H1 (cell line): Measurements from ENCODE around the gene FNDC3A. TPM values are rescaled to one million over a fixed set of nuclear protein-coding genes. Genes with fewer than 3 reads are reported as not detected.

Experiments
- CTCF ChIA-PET: fragments of 300-600 bp; sonication (Branson Sonifier 250); formaldehyde crosslinking; loops from one replicate; lab custom pipeline; 2021; ENCODE audit not compliant: partially characterized antibody; lab: Charles Lee
- POLR2A ChIA-PET: fragments of 300-600 bp; sonication (Branson Sonifier 250); formaldehyde crosslinking; loops from one replicate; lab custom pipeline; 2021; ENCODE audit warnings: inconsistent platforms; ENCODE audit not compliant: partially characterized antibody; lab: Charles Lee
- DNase-seq, 2 experiments: peaks; one replicate each; pipeline versions ENCODE4 v3.0.0 to v3.0.0-alpha.2; 2010 to 2022; ENCODE audit warnings: low spot score in 2 of 2, low read depth in 1 of 2, mixed read lengths in 1 of 2
- FAIRE-seq: peaks from 2 replicates; lab custom pipeline; 2011; peaks lifted over from hg19 to GRCh38; lab: Jason Lieb, UNC
- H2AFZ ChIP-seq: 2 replicates; pipeline ENCODE4 v1.8.1; 2012; ENCODE audit warnings: low read length, inconsistent platforms
- H2AK5ac ChIP-seq: 2 replicates; pipeline ENCODE4 v1.6.1; 2013; ENCODE audit warnings: low read depth, low read length
- H2BK120ac ChIP-seq: replicated peaks from 2 replicates; pipeline ENCODE3; 2013; ENCODE audit warnings: low read depth, low read length, inconsistent platforms
- H2BK12ac ChIP-seq: 2 replicates; pipeline ENCODE4 v1.6.1; 2013; ENCODE audit warnings: low read depth, low read length
- H2BK15ac ChIP-seq: 2 replicates; pipeline ENCODE4 v1.6.1; 2013; ENCODE audit warnings: low read length
- H2BK20ac ChIP-seq: 2 replicates; pipeline ENCODE4 v1.6.1; 2013; ENCODE audit warnings: low read length
- H2BK5ac ChIP-seq: 2 replicates; pipeline ENCODE4 v1.6.1; 2013; ENCODE audit warnings: low read depth, low read length
- H3K14ac ChIP-seq: 2 replicates; pipeline ENCODE4 v1.6.1; 2013; ENCODE audit warnings: inconsistent platforms; ENCODE audit not compliant: insufficient read length
- H3K18ac ChIP-seq: 2 replicates; pipeline ENCODE4 v1.6.1; 2013; ENCODE audit warnings: low read length; ENCODE audit errors: extremely low read depth
- H3K23ac ChIP-seq: 2 replicates; pipeline ENCODE4 v1.6.1; 2013; ENCODE audit warnings: inconsistent platforms; ENCODE audit not compliant: insufficient read length
- H3K23me2 ChIP-seq: 2 replicates; pipeline ENCODE4 v1.6.1; 2013; ENCODE audit warnings: low read depth, low read length
- H3K27ac ChIP-seq: 2 replicates; pipeline ENCODE4 v1.6.1; 2011; ENCODE audit warnings: low read depth, low read length, inconsistent platforms
- H3K27me3 ChIP-seq, 4 experiments: replicated peaks in 1 of 4; 1 replicate in 1 of 4; 2 replicates in 3 of 4; pipeline versions ENCODE4 v1.6.1 to v1.8.1; 2011 to 2013; ENCODE audit warnings: low read length in 3 of 4, mild to moderate bottlenecking in 3 of 4, inconsistent platforms in 2 of 4, mixed read lengths in 2 of 4, moderate library complexity in 1 of 4; ENCODE audit not compliant: control insufficient read depth in 3 of 4, insufficient read depth in 3 of 4; ENCODE audit errors: extremely low read depth in 1 of 4
- H3K36me3 ChIP-seq, 4 experiments: 2 replicates each; pipeline versions ENCODE4 v1.6.1 to v1.8.1; 2011 to 2013; ENCODE audit warnings: mild to moderate bottlenecking in 4 of 4, low read length in 3 of 4, moderate library complexity in 2 of 4, control low read depth in 1 of 4, inconsistent platforms in 1 of 4; ENCODE audit not compliant: insufficient read depth in 4 of 4, control insufficient read depth in 2 of 4
- H3K4ac ChIP-seq: replicated peaks from 2 replicates; pipeline ENCODE3; 2013; ENCODE audit warnings: low read length, low read depth, mixed read lengths, inconsistent platforms; ENCODE audit not compliant: insufficient read length
- H3K4me1 ChIP-seq, 4 experiments: replicated peaks in 1 of 4; 1 replicate in 1 of 4; 2 replicates in 3 of 4; pipeline versions ENCODE4 v1.6.1 to v1.8.1; 2011 to 2013; ENCODE audit warnings: low read length in 3 of 4, inconsistent platforms in 2 of 4, mixed read lengths in 1 of 4; ENCODE audit not compliant: insufficient read depth in 4 of 4, control insufficient read depth in 3 of 4
- H3K4me2 ChIP-seq, 2 experiments: 2 replicates each; pipeline versions ENCODE4 v1.6.1 to v1.8.1; 2011 to 2013; ENCODE audit warnings: low read depth in 2 of 2, low read length in 2 of 2, control low read depth in 1 of 2, inconsistent platforms in 1 of 2, mild to moderate bottlenecking in 1 of 2; ENCODE audit not compliant: insufficient read depth in 1 of 2
- H3K4me3 ChIP-seq, 4 experiments: fragments of 200-600, 300-600 bp in 1 of 4; sonication (generic), shearing (Covaris generic), sonication (Bioruptor Twin) in 1 of 4; 2 replicates each; pipeline versions ENCODE4 v1.5.1 to v1.8.1; 2011 to 2016; ENCODE audit warnings: low read length in 4 of 4, low read depth in 3 of 4, control low read depth in 2 of 4, inconsistent platforms in 2 of 4, mild to moderate bottlenecking in 2 of 4, mixed read lengths in 1 of 4, moderate library complexity in 1 of 4; ENCODE audit not compliant: insufficient read depth in 2 of 4; ENCODE audit errors: extremely low read depth in 1 of 4
- H3K56ac ChIP-seq: replicated peaks from 2 replicates; pipeline ENCODE3; 2013; ENCODE audit warnings: low read depth, mild to moderate bottlenecking, mixed read lengths, low read length, inconsistent platforms; ENCODE audit not compliant: insufficient read length
- H3K79me1 ChIP-seq: 2 replicates; pipeline ENCODE4 v1.6.1; 2013; ENCODE audit warnings: low read depth, low read length, control low read depth
- H3K79me2 ChIP-seq, 2 experiments: 2 replicates each; pipeline versions ENCODE4 v1.6.1 to v1.8.1; 2012 to 2013; ENCODE audit warnings: low read length in 2 of 2, mild to moderate bottlenecking in 2 of 2, inconsistent platforms in 1 of 2; ENCODE audit not compliant: insufficient read depth in 2 of 2, control insufficient read depth in 1 of 2
- H3K9ac ChIP-seq, 4 experiments: replicated peaks in 1 of 4; 1 replicate in 1 of 4; 2 replicates in 3 of 4; pipeline versions ENCODE4 v1.6.1 to v1.8.1; 2011 to 2013; ENCODE audit warnings: low read depth in 3 of 4, low read length in 3 of 4, control low read depth in 2 of 4, mild to moderate bottlenecking in 2 of 4, moderate library complexity in 2 of 4, inconsistent platforms in 1 of 4; ENCODE audit errors: extremely low read depth in 1 of 4
- H3K9me3 ChIP-seq, 2 experiments: 2 replicates each; pipeline versions ENCODE4 v1.6.1 to v1.8.1; 2012 to 2013; ENCODE audit warnings: mild to moderate bottlenecking in 2 of 2, moderate library complexity in 2 of 2, control low read depth in 1 of 2, inconsistent platforms in 1 of 2, low read depth in 1 of 2, low read length in 1 of 2, mixed read lengths in 1 of 2; ENCODE audit not compliant: insufficient read depth in 2 of 2
- H4K20me1 ChIP-seq, 2 experiments: replicated peaks in 1 of 2; 2 replicates each; pipeline versions ENCODE3 to v1.8.1; 2011 to 2013; ENCODE audit warnings: inconsistent platforms in 2 of 2, low read length in 2 of 2, mild to moderate bottlenecking in 1 of 2; ENCODE audit not compliant: insufficient read depth in 2 of 2, control insufficient read depth in 1 of 2
- H4K5ac ChIP-seq: 2 replicates; pipeline ENCODE4 v1.6.1; 2013; ENCODE audit warnings: low read length, low read depth, mixed read lengths, inconsistent platforms; ENCODE audit not compliant: insufficient read length
- H4K8ac ChIP-seq: 2 replicates; pipeline ENCODE4 v1.8.0; 2013; ENCODE audit warnings: mild to moderate bottlenecking, moderate library complexity, low read length, inconsistent platforms; ENCODE audit not compliant: insufficient read depth; ENCODE audit errors: extremely low read depth
- H4K91ac ChIP-seq: replicated peaks from 2 replicates; pipeline ENCODE3; 2013; ENCODE audit warnings: low read length, mixed read lengths, inconsistent platforms; ENCODE audit not compliant: insufficient read length
- EGR1 ChIP-seq: IDR thresholded peaks from 2 replicates; pipeline ENCODE4 v1.6.1; 2011; ENCODE audit warnings: low read depth, low read length, borderline replicate concordance
- JUND ChIP-seq: IDR thresholded peaks from 2 replicates; pipeline ENCODE4 v1.6.1; 2011; ENCODE audit warnings: mild to moderate bottlenecking, improper control_type of control experiment, low read length
- KDM4A ChIP-seq: IDR thresholded peaks from one replicate; pipeline ENCODE4 v1.7.1; 2012; ENCODE audit warnings: low read depth, mild to moderate bottlenecking, moderate library complexity, low read length, inconsistent platforms; ENCODE audit not compliant: severe bottlenecking
- POLR2AphosphoS5 ChIP-seq: IDR thresholded peaks from 2 replicates; pipeline ENCODE4 v1.6.1; 2011; ENCODE audit warnings: low read depth, low read length
- WGBS, 2 experiments: shearing (Covaris generic) in 1 of 2; methylation state at CpG; one replicate each; pipeline versions ENCODE4 v1.1.6 to v1.1.7; 2013 to 2015; ENCODE audit warnings: low lambda C conversion rate in 2 of 2, mixed read lengths in 2 of 2, inconsistent platforms in 1 of 2, low coverage in 1 of 2, missing lambda C conversion rate in 1 of 2; ENCODE audit not compliant: insufficient replicate concordance in 2 of 2, insufficient coverage in 1 of 2, insufficient read length in 1 of 2; ENCODE audit errors: extremely low coverage in 1 of 2, missing lambda C conversion rate in 1 of 2; 5-methylcytosine and 5-hydroxymethylcytosine counted together
- polyA plus RNA-seq, 7 experiments: library from polyadenylated mRNA; depleted of rRNA in 3 of 7; stranded (reverse) in 5 of 7; unstranded in 2 of 7; fragments of >200 nt in 5 of 7; fragments of 200-250 nt in 2 of 7; gene quantifications; 1 replicate in 5 of 7; 2 replicates in 1 of 7; 4 replicates in 1 of 7; pipeline versions ENCODE4 v1.2.1 to v1.2.3, GENCODE V29; 2011 to 2013; ENCODE audit warnings: missing spikeins in 2 of 7, mixed read lengths in 2 of 7
- total RNA-seq: library from RNA; stranded (reverse); fragmentation: NEBNext Ultra II Directional; extraction: Animal tissue kit (Norgen Biotek cat#: 25700); gene quantifications from 2 replicates; pipeline ENCODE4 v1.2.1, GENCODE V29; 2021

FNDC3A gene
- total and polyA plus RNA-seq, 2 of the 8 experiments (the other 6 are each of a cell fraction or from before 2014, with no cell fraction given): 14.6 to 26.0 TPM

DNA sequence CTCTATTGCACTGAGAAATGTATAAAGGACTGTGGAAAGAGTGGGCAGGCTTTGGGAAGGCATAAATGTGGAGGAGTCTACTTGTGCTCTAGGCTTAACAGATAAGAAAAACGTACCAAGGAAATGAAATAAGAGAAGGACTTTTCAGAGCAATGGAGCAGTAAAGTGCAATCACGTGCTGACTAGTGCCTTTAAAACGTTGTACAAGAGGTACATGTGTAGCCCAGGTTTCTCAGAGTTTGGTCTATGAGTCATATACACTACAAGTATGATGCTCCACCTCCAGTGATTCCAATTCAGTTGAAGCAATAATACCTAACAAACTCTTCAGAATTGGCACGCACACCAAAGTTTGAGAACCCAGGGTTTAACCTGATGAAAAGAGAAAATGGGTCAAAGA is 13.4 kb upstream of the FNDC3A start:
- no peak overlapping the region for H2AFZ ChIP-seq
- no peak overlapping the region for H2BK12ac ChIP-seq
- no peak overlapping the region for H3K27ac ChIP-seq
- H4K91ac ChIP-seq: no peak overlapping the region
- no peaks in the 10 kb centered on the region for H4K20me1 ChIP-seq
- H4K5ac ChIP-seq: no peak overlapping the region
- no peak overlapping the region for H2BK5ac ChIP-seq
- no peak overlapping the region for H3K56ac ChIP-seq
- no peak for DNase-seq
- no peak overlapping the region for H2BK120ac ChIP-seq
- H3K14ac ChIP-seq: no peak overlapping the region
- ChIA-PET CTCF (no interaction called here), POLR2A (no interaction called here)
- H2BK15ac ChIP-seq: no peak overlapping the region
- H3K23me2 ChIP-seq: no peaks in the 10 kb centered on the region
- no peak overlapping the region for H3K4me2 ChIP-seq
- FAIRE-seq: no peak
- no peak overlapping the region for H3K9ac ChIP-seq
- H3K4me3 ChIP-seq: no peak overlapping the region
- no peak overlapping the region for H4K8ac ChIP-seq
- no peak overlapping the region for H3K4ac ChIP-seq
- H3K36me3 ChIP-seq: no peaks in the 10 kb centered on the region
- no peaks in the 10 kb centered on the region for H3K79me1 ChIP-seq
- H3K79me2 ChIP-seq: no peaks in the 10 kb centered on the region
- no peak overlapping the region for H2BK20ac ChIP-seq
- no peak overlapping the region for H3K23ac ChIP-seq
- no peaks in the 10 kb centered on the region for H3K27me3 ChIP-seq
- H3K9me3 ChIP-seq: no peaks in the 10 kb centered on the region
- WGBS, 2 experiments: 81% methylated on average over 4 of the region's 4 CpGs; no CpG with 5 or more reads in 1 of the 2 experiments
- no peak overlapping the region for H2AK5ac ChIP-seq
- H3K4me1 ChIP-seq: 0 out of 7 replicates have a peak, but pooled peaks cover 0 to 2% (median 0%) of the 10 kb centered on the region in 4 experiments
- H3K18ac ChIP-seq: no peak overlapping the region
- TF ChIP-seq POLR2AphosphoS5 (no peak), KDM4A (no peak), JUND (no peak), EGR1 (no peak)
